ENCODE results near the gene MUC22. TPM values are rescaled to one million over a fixed set of nuclear protein-coding genes. Genes with fewer than 3 reads are reported as not detected.
A peak's percentile ranks its signal among the peaks of the same experiment; 100 is the strongest.
"Not testable (repeated sequence)": the region's sequence is repeated elsewhere in the genome, so short reads cannot be mapped to it uniquely, and the experiment has no call there.

Gene MUC22
- polyA plus RNA-seq, 4 donors: not detected

DNA sequence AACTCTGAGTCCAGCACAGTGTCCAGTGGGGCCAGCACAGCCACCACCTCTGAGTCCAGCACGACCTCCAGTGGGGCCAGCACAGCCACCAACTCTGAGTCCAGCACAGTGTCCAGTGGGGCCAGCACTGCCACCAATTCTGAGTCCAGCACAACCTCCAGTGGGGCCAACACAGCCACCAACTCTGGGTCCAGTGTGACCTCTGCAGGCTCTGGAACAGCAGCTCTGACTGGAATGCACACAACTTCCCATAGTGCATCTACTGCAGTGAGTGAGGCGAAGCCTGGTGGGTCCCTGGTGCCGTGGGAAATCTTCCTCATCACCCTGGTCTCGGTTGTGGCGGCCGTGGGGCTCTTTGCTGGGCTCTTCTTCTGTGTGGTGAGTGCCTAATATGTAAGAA is 23.0 kb upstream of the MUC22 start:
- DNase-seq (no peak), FAIRE-seq (no peak)
- no peak overlapping the region for H3K27ac ChIP-seq (ENCODE audit: low read depth in 1 of 3, low read length in 2 of 3)
- no peaks in the 10 kb centered on the region for H3K9me3 ChIP-seq (ENCODE audit: control insufficient read depth in 2 of 2, insufficient read depth in 1 of 2, low read depth in 1 of 2, low read length in 1 of 2)
- H3K4me3 ChIP-seq (ENCODE audit: low read depth in 1 of 3, low read length in 3 of 3): no peak overlapping the region
- peaks cover 0 to 6% (median 0%) of the 10 kb centered on the region in 3 donors for H3K4me1 ChIP-seq (ENCODE audit: control insufficient read depth in 3 of 3, insufficient read depth in 2 of 3, low read depth in 1 of 3, low read length in 2 of 3)
- 91 to 93% (median 92%) methylated on average over 6 of the region's 6 CpGs for WGBS, 3 donors
- no peaks in the 10 kb centered on the region for H3K36me3 ChIP-seq (ENCODE audit: control insufficient read depth in 3 of 3, insufficient read depth in 2 of 3, low read depth in 1 of 3, low read length in 3 of 3)
- peaks cover 0 to 3% (median 0%) of the 10 kb centered on the region in 3 donors for H3K27me3 ChIP-seq (ENCODE audit: control insufficient read depth in 3 of 3, insufficient read depth in 3 of 3, low read length in 3 of 3)

DNA sequence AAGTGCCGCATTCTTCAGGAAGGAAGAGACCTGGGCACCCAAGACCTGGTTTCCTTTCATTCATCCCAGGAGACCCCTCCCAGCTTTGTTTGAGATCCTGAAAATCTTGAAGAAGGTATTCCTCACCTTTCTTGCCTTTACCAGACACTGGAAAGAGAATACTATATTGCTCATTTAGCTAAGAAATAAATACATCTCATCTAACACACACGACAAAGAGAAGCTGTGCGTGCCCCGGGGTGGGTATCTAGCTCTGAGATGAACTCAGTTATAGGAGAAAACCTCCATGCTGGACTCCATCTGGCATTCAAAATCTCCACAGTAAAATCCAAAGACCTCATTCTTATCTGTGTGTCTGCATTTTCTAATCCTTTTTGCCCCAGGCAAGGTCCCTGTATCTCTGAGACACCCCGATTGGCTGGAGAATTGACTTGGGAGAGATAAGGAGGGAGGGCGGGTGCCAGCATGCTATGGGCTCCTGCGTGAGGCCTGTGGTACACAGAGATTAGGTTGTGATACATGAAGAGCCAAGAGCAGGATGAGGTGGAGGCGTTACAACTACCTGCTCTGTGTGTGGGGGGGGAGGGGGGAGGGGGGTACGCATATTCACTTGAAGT is 22.0 kb upstream of the MUC22 start:
- Histone ChIP-seq H3K4me3 (ENCODE audit: low read depth in 1 of 3, low read length in 3 of 3) (no peak overlapping the region), H3K27ac (ENCODE audit: low read depth in 1 of 3, low read length in 2 of 3) (no peak overlapping the region), H3K36me3 (ENCODE audit: control insufficient read depth in 3 of 3, insufficient read depth in 2 of 3, low read depth in 1 of 3, low read length in 3 of 3) (no peaks in the 10 kb centered on the region), H3K27me3 (ENCODE audit: control insufficient read depth in 3 of 3, insufficient read depth in 3 of 3, low read length in 3 of 3) (peaks cover 0 to 3% (median 0%) of the 10 kb centered on the region in 3 donors), H3K9me3 (ENCODE audit: control insufficient read depth in 2 of 2, insufficient read depth in 1 of 2, low read depth in 1 of 2, low read length in 1 of 2) (no peaks in the 10 kb centered on the region), H3K4me1 (ENCODE audit: control insufficient read depth in 3 of 3, insufficient read depth in 2 of 3, low read depth in 1 of 3, low read length in 2 of 3) (peaks cover 0 to 6% (median 0%) of the 10 kb centered on the region in 3 donors)
- WGBS, 3 donors: 59 to 79% (median 68%) methylated on average over 9 of the region's 9 CpGs
- FAIRE-seq (no peak), DNase-seq (no peak)

DNA sequence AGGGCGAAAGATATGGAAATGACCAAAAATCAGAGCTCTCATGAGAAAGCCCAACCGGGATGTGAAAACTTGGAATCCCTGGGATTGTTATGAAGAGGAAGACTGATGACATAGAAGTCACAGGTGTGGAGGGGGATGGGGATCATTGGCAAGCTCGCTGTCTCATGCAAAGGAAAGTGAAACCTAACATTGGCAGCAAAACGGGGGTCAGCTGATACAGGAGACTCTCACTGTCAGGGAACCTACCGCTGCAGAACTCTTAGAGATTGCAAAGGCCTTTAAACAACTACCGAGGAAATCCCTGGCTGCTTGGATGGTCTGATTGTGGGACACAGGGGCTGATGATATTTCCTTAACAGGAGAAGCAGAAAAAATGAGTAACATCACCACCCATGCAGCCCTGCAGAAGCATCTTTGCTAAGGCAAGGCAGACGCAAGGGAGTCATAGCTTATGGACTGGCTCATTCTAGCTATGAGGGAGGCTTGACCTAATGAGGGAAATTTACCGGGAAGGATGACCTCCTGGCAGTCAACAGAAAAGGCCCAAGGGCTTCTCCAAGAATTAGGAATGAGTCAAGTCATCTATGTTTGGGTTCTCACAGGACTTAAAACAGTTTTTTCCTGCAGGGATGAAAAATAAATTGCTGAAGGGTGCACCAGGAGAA is 19.7 kb upstream of the MUC22 start:
- peaks cover 0 to 3% (median 0%) of the 10 kb centered on the region in 3 donors for H3K27me3 ChIP-seq (ENCODE audit: control insufficient read depth in 3 of 3, insufficient read depth in 3 of 3, low read length in 3 of 3)
- DNase-seq (peak; percentile 42 to 45), FAIRE-seq (no peak)
- no peak overlapping the region for H3K27ac ChIP-seq (ENCODE audit: low read depth in 1 of 3, low read length in 2 of 3)
- no peaks in the 10 kb centered on the region for H3K36me3 ChIP-seq (ENCODE audit: control insufficient read depth in 3 of 3, insufficient read depth in 2 of 3, low read depth in 1 of 3, low read length in 3 of 3)
- 27 to 49% (median 37%) methylated on average over 8 of the region's 8 CpGs for WGBS, 3 donors
- peaks cover 0 to 3% (median 0%) of the 10 kb centered on the region in 3 donors for H3K4me1 ChIP-seq (ENCODE audit: control insufficient read depth in 3 of 3, insufficient read depth in 2 of 3, low read depth in 1 of 3, low read length in 2 of 3)
- H3K9me3 ChIP-seq (ENCODE audit: control insufficient read depth in 2 of 2, insufficient read depth in 1 of 2, low read depth in 1 of 2, low read length in 1 of 2): no peaks in the 10 kb centered on the region
- no peak overlapping the region for H3K4me3 ChIP-seq (ENCODE audit: low read depth in 1 of 3, low read length in 3 of 3)

DNA sequence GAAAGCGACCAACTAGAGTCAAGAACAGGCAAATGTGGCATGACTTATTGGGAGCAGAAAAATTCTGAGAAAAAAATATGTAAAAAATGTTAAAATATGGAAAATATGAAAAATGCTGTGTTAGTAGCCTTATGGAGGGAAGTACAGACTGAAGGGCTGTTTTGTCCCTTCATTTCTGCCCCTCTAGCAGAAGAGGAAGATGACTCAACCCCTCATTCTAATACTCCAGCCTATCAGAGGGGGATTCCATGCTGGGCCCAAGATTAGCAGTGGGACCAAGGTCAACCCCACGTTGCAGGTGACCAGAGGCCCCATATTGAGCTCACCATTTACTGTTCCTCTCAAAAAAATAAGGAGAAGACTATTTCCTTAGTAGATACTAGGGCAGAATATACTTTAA is 18.4 kb upstream of the MUC22 start:
- FAIRE-seq: no peak
- H3K27me3 ChIP-seq (ENCODE audit: control insufficient read depth in 3 of 3, insufficient read depth in 3 of 3, low read length in 3 of 3): peaks cover 0 to 3% (median 0%) of the 10 kb centered on the region in 3 donors
- H3K27ac ChIP-seq (ENCODE audit: low read depth in 1 of 3, low read length in 2 of 3): no peak overlapping the region
- 57 to 73% (median 70%) methylated on average over 2 of the region's 2 CpGs for WGBS, 3 donors
- H3K36me3 ChIP-seq (ENCODE audit: control insufficient read depth in 3 of 3, insufficient read depth in 2 of 3, low read depth in 1 of 3, low read length in 3 of 3): no peaks in the 10 kb centered on the region
- no peaks in the 10 kb centered on the region for H3K9me3 ChIP-seq (ENCODE audit: control insufficient read depth in 2 of 2, insufficient read depth in 1 of 2, low read depth in 1 of 2, low read length in 1 of 2)
- H3K4me1 ChIP-seq (ENCODE audit: control insufficient read depth in 3 of 3, insufficient read depth in 2 of 3, low read depth in 1 of 3, low read length in 2 of 3): peaks cover 0 to 3% (median 0%) of the 10 kb centered on the region in 3 donors
- no peak overlapping the region for H3K4me3 ChIP-seq (ENCODE audit: low read depth in 1 of 3, low read length in 3 of 3)
- DNase-seq: no peak

DNA sequence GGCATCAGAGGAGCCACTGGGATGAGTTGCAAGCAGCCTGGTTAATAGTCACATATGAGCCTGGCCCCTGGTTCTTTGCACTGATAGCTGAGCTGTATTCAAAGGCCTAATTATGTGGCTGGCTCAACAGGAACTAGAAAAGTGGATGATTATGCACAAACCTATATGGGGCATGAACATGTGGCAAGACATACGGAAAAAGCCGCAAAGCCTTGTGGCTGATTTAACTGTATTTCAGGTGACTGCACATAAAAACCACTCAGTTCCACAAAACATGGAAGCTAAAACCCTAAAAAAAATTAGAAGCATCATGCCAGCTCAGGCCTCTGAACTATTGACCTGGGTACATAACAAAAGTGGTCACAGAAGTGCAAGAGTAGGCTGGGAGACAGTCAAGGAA is 13.0 kb upstream of the MUC22 start:
- Histone ChIP-seq H3K36me3 (ENCODE audit: control insufficient read depth in 3 of 3, insufficient read depth in 2 of 3, low read depth in 1 of 3, low read length in 3 of 3) (no peaks in the 10 kb centered on the region), H3K4me3 (ENCODE audit: low read depth in 1 of 3, low read length in 3 of 3) (no peak overlapping the region), H3K27ac (ENCODE audit: low read depth in 1 of 3, low read length in 2 of 3) (no peak overlapping the region), H3K9me3 (ENCODE audit: control insufficient read depth in 2 of 2, insufficient read depth in 1 of 2, low read depth in 1 of 2, low read length in 1 of 2) (no peaks in the 10 kb centered on the region), H3K27me3 (ENCODE audit: control insufficient read depth in 3 of 3, insufficient read depth in 3 of 3, low read length in 3 of 3) (no peaks in the 10 kb centered on the region), H3K4me1 (ENCODE audit: control insufficient read depth in 3 of 3, insufficient read depth in 2 of 3, low read depth in 1 of 3, low read length in 2 of 3) (no peaks in the 10 kb centered on the region)
- DNase-seq (no peak), FAIRE-seq (no peak)
- WGBS, 3 donors: 90 to 100% (median 93%) methylated on average over 2 of the region's 2 CpGs

DNA sequence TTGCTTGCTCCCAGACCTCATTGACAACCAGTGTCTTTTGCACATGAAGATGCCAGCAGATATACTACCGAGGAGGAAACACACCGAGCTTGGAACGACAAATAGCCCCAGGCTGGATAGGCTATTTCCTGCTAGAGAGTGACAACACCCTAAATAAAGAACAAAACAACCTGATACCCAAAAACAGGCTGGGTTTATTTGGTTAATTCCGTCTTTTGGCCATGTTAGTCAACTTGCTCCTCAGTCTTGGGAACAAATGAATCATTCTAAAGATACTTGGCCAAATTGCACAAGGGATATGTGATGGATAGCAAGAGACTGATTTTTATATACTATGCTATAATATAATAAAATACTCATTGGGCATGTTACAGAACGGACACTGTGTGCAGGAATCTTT is 11.5 kb upstream of the MUC22 start:
- H3K4me3 ChIP-seq (ENCODE audit: low read depth in 1 of 3, low read length in 3 of 3): no peak overlapping the region
- DNase-seq (no peak), FAIRE-seq (no peak)
- H3K36me3 ChIP-seq (ENCODE audit: control insufficient read depth in 3 of 3, insufficient read depth in 2 of 3, low read depth in 1 of 3, low read length in 3 of 3): no peaks in the 10 kb centered on the region
- H3K27me3 ChIP-seq (ENCODE audit: control insufficient read depth in 3 of 3, insufficient read depth in 3 of 3, low read length in 3 of 3): no peaks in the 10 kb centered on the region
- no peaks in the 10 kb centered on the region for H3K4me1 ChIP-seq (ENCODE audit: control insufficient read depth in 3 of 3, insufficient read depth in 2 of 3, low read depth in 1 of 3, low read length in 2 of 3)
- no peak overlapping the region for H3K27ac ChIP-seq (ENCODE audit: low read depth in 1 of 3, low read length in 2 of 3)
- 68 to 75% (median 71%) methylated on average over 5 of the region's 5 CpGs for WGBS, 3 donors
- no peaks in the 10 kb centered on the region for H3K9me3 ChIP-seq (ENCODE audit: control insufficient read depth in 2 of 2, insufficient read depth in 1 of 2, low read depth in 1 of 2, low read length in 1 of 2)

DNA sequence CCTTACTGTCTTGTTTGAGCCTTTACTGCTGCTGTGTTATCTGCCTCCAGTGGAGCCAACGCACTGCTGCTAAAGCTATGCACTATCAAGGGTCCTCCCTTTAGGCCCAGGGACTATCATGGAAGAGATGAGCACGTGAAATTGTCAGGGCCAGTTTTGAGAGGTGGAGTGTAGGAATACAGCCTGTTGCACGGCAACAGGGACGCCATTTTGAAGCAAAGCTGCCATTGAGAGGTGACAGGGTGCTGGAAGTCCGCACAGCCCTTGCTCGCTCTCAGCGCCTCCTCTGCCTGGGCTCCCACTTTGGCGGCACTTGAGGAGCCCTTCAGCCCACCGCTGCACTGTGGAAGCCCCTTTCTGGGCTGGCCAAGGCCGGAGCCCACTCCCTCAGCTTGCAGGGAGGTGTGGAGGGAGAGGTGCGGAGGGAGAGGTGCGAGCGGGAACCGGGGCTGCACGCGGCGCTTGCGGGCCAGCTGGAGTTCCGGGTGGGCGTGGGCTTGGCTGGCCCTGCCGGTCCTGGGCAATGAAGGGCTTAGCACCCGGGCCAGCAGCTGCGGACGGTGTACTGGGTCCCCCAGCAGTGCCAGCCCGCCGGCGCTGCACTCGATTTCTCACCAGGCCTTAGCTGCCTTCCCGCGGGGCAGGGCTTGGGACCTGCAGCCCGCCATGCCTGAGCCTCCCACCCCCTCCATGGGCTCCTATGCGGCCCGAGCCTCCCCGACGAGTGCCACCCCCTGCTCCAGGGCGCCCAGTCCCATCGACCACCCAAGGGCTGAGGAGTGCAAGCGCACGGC is 10.0 kb upstream of the MUC22 start:
- FAIRE-seq: not testable (repeated sequence)

DNA sequence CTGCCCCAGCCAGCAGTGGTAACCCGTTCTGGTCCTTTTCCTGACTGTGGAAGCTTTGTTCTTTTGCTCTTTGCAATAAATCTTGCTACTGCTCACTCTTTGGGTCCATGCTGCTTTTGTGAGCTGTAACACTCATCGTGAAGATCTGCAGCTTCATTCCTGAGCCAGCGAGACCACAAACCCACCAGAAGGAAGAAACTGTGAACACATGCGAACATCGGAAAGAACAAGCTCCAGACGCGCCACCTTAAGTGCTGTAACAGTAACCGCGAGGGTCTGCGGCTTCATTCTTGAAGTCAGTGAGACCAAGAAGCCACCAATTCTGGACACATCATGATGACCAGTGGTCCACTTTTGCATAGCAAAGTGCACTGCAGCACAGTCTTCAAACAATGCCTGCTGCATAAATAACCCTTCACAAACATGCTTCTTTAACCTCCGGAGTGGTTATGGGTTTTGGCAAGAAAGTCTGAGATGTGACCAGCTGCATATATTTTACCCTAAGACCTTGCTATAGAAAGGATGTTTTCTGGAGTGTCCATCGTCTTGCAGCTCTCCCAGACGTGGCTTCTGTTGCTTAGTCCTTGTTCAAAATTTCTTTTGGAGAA is 8.9 kb upstream of the MUC22 start:
- Histone ChIP-seq H3K4me1 (ENCODE audit: control insufficient read depth in 3 of 3, insufficient read depth in 2 of 3, low read depth in 1 of 3, low read length in 2 of 3) (no peaks in the 10 kb centered on the region), H3K27ac (ENCODE audit: low read depth in 1 of 3, low read length in 2 of 3) (no peak overlapping the region), H3K36me3 (ENCODE audit: control insufficient read depth in 3 of 3, insufficient read depth in 2 of 3, low read depth in 1 of 3, low read length in 3 of 3) (no peaks in the 10 kb centered on the region), H3K27me3 (ENCODE audit: control insufficient read depth in 3 of 3, insufficient read depth in 3 of 3, low read length in 3 of 3) (peaks cover 0 to 3% (median 0%) of the 10 kb centered on the region in 3 donors), H3K9me3 (ENCODE audit: control insufficient read depth in 2 of 2, insufficient read depth in 1 of 2, low read depth in 1 of 2, low read length in 1 of 2) (no peaks in the 10 kb centered on the region), H3K4me3 (ENCODE audit: low read depth in 1 of 3, low read length in 3 of 3) (no peak overlapping the region)
- FAIRE-seq (no peak), DNase-seq (no peak)
- 76 to 89% (median 83%) methylated on average over 13 of the region's 13 CpGs for WGBS, 3 donors

More for the DNA sequence above, 10.0 kb upstream of the MUC22 start:
- not testable (repeated sequence) for H3K27me3 ChIP-seq (ENCODE audit: control insufficient read depth in 3 of 3, insufficient read depth in 3 of 3, low read length in 3 of 3); H3K4me1 ChIP-seq (ENCODE audit: control insufficient read depth in 3 of 3, insufficient read depth in 2 of 3, low read depth in 1 of 3, low read length in 2 of 3); H3K36me3 ChIP-seq (ENCODE audit: control insufficient read depth in 3 of 3, insufficient read depth in 2 of 3, low read depth in 1 of 3, low read length in 3 of 3); DNase-seq; H3K9me3 ChIP-seq (ENCODE audit: control insufficient read depth in 2 of 2, insufficient read depth in 1 of 2, low read depth in 1 of 2, low read length in 1 of 2); H3K4me3 ChIP-seq (ENCODE audit: low read depth in 1 of 3, low read length in 3 of 3); H3K27ac ChIP-seq (ENCODE audit: low read depth in 1 of 3, low read length in 2 of 3)
- WGBS, 3 donors: 93 to 94% (median 94%) methylated on average over 29 to 37 of the region's 39 CpGs
